NK-92 treated with Interleukin-12 subunit alpha and Interleukin-12 subunit beta, amount 100 ng/mL, for 24 hours (cell line): Measurements from ENCODE around the gene BAMBI.

Experiments used
- DNase-seq: peaks from one replicate; lab custom pipeline; 2025; lab: John Stamatoyannopoulos, UW

Gene BAMBI

DNA sequence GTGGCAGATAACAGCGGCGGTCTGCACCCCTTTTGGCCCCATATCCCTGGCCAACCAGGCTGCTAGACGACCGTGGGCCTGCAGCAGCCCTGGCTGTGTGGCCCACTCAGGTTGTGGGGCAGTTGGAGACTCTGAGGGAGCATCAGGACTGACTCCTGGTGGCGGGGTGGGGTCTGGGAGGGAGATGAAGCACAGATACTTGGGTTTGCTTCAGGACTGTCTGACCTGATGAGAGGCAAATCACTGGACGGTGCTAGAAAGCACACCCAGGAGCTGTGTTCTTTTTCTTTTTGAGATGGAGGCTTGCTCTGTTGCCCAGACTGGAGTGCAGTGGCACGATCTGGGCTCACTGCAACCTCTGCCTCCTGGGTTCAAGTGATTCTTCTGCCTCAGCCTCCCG lies 28.2 kb downstream of the BAMBI start:
- no peak for DNase-seq

DNA sequence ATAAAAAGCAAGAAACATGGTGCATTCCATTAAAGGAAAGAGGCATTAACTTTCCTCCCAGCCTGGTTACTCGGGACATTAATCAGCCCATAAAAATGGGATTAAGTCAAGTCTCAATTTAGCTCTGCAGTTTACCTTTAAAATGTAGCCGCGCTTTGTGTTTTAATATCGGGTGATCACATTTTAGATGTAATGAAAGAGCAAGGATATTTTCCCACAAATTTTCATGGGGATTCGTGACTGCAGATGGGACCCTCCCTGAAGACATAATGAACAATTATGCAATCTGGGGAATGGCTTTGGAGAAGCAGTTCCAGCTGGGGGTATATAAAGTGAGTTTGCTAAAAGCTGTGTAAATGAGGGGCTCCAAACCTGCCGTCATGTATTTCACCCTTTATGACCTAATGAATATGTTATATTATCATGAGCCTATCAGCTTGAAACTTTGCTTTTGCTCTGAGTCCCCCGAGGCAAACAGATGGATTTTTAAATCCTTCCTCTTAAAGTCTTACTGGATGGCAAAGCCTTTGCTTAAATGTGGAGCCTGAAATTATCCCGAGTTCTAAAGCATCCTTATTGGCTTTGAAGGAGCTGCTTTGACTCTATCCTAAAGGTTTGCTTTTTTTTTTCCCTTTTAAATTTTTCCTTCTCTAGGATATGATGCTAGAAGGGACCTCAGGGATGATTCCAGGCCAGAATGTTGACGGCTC lies 31.8 kb downstream of the BAMBI start:
- DNase-seq: no peak

DNA sequence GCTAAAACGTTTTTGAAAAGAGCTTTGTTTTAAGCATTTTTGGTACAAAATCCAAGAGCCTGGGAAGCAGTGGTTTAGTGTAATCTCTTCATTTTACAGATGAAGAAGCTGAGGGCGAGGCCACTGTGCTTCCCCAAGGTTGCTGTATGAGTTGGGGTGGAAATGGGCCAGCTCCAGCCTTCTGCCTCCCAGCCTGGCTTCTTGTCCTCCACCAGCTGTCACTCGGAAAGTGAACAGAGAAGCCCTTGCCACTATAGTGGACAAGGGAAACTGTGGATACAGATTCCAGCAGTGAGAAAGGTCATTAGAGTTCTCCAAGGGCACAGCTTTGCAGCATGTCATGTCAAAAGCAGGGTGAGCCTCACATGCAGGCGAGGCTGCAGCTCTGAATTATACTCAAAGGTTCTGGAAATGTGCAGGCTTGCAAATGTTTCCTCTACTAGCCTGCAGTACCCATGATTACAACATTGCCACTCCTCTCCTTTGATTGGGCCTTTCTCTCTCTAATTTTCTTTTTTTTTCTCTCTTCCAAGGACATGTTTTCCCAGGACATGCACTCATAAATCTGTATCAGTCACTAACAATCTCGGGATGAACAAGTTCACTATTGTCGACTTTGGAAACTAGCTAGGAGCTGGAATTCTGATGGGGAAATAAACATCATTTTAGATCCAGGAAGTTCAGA lies 33.0 kb downstream of the BAMBI start:
- DNase-seq: no peak

DNA sequence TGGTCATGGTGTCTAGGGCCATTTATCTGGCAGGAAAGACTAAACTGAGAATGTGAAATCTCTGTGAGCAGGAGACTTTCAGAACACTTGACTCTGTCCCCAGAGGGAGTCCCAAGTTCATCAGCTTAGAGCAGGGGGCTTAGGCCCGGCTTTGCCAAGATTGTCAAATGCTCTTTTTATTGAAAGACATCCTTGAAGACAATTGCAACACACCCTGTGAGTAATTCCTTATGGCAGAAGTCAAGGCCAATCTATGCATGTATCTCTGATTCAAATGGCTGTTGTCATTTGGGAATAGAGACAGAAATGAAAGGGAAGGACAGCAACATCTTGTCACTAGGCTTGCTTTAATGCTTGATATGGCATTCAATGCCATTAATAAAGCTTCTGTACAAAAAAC lies 33.7 kb downstream of the BAMBI start:
- DNase-seq: no peak

DNA sequence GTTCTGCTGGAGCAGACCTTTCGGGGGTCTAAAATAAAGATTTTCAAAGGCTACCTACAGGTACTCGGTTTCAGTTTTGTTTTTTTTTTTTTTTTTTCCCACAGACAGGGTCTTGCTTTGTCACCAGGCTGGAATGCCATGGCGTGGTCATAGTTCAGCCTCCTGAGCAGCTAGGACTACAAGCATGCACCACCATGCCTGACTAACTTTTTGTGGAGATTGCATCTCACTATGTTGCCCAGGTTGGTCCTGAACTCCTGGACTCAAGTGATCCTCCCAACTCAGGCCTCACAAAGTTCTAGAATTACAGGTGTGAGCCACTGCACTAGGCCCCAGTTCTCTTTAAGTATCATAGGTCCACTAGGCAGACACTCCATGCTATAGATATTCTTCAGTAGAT lies 34.5 kb downstream of the BAMBI start:
- no peak for DNase-seq

DNA sequence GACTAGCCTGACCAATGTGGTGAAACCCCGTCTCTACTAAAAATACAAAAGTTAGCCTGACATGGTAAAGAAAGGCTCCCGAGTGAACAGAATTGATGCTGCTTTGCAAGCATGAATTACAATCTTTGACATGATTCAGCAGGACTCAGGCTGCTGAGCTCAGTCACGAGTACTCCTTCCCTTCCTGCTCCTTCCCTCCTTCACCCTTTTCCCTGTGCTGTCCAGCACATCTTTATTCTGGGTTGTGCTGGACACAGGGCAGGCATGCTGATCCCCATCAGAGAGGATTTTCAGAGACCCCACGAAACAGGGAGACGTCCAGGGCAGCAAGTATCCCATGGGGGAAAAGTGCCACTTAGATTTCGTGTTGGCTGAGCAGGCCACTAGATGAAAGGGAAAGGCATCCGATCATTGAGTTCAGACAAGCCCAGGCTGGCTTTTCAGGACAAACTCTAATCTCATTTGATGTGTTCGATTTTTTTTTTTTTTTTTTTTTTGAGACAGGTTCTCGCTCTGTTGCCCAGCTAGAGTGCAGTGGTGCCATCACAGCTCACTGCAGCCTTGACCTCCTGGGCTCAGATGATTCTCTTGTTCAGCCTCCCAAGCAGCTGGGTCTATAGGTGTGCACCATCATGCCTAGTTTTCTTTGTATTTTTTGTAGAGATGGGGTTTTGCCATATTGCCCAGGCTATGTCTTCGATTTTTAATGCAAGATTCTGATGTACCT lies 36.5 kb downstream of the BAMBI start:
- DNase-seq: no peak

DNA sequence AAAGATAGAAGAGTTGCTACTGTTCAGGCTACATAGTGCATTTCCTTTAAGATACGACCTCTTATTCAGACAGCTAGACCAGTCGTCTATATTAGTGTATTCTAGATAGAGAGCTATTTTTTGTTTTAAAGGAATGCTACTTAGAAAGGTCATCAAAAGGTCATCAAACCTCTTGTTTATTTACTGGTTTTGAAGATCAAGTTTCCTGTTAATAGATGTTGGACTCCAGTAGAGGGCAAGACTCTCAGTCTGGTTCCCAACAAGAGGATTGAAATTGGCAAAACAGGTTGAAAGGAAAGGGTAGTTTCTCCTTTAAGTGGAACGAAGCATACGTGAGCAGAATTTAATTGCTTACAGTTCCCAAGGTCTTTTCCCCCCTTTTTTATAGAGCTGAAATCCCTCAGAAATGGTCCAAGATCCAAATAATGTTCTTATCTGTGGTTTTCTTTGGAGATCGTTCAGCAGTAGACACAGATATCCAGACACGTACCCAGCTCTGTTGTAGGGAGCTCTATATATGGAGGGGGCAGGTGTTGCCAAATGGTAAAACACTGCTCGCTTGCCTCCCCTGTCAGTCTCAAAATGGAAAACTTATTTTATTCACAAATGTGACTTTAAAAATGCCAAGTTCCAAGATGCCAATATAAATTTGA lies 37.2 kb downstream of the BAMBI start:
- DNase-seq: no peak

DNA sequence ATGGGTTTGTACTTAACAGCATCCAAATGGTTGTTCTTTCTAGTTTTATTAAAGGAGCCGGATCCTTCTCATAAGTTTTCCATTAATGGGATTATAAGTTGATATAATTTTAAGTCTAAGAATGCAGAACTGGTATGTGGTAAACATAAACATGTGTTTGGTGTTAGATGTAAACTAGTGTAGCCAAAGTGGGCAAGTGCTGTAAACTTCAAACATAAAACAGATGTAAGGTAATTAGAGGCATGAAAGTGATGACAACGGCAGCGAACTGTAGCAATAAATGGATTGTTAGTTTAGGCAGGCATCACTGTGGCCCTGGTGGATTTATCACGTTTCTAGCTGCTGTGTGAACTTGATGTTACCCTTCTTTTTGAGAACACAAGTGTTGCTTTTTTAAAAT lies 37.9 kb downstream of the BAMBI start:
- no peak for DNase-seq

DNA sequence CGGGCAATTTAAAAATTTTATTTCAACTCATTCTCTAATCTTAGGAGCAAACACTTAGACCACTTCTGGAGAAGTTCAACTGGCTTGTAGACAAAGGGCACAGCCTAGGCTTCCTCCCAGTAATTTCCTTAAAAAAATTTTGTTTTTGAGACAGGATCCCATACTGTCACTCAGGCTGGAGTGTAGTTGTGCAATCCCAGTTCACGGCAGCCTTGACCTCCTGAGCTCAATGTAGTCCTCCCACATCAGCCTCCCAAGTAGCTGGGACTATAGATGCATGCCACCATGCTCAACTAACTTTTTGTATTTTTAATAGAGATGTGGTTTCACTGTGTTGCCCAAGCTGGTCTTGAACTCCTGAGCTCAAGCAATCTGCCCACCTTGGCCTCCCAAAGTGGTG lies 38.4 kb downstream of the BAMBI start:
- no peak for DNase-seq

DNA sequence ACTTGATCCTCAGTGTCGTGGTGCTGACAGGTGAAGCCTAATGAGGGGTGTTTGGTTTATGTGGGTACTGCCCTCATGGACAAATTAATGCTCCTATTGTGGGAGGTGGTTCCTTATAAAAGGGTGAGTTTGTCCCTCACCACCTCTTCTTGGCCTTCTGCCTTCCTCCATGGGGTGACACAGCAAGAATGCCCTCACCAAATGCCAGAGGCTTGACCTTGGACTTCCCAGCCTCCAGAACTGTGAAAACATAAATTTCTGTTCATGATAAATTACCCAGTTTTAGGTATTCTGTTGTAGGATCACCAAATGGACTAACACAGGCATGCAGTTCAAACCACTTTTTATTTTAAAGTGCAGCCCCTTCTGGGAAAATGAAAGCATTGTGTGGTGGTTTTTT lies 39.4 kb downstream of the BAMBI start:
- no peak for DNase-seq

DNA sequence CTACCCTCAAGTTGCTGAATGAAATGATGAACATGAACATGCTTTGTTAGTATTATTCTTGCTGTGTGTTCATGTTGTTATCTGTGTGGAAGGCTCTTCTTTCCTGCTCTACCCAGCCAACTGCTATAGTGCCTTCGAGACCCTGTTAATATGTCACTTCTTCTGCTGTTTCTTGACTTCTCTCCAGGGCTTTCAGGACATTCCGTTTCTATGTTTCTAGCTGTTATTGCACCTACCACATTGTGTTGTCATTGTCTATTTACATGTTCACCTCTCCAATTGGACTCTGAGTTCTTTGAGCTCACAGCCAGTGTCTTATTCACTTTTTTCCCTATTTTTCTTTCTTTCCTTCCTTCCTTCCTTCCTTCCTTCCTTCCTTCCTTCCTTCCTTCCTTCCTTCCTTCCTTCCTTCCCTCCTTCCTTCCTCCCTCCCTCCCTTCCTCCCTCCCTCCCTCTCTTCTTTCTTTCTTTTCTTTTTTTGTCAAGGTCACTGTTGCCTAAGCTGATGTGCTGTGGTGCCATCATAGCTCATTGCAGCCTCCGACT lies 40.4 kb downstream of the BAMBI start:
- no peak for DNase-seq

DNA sequence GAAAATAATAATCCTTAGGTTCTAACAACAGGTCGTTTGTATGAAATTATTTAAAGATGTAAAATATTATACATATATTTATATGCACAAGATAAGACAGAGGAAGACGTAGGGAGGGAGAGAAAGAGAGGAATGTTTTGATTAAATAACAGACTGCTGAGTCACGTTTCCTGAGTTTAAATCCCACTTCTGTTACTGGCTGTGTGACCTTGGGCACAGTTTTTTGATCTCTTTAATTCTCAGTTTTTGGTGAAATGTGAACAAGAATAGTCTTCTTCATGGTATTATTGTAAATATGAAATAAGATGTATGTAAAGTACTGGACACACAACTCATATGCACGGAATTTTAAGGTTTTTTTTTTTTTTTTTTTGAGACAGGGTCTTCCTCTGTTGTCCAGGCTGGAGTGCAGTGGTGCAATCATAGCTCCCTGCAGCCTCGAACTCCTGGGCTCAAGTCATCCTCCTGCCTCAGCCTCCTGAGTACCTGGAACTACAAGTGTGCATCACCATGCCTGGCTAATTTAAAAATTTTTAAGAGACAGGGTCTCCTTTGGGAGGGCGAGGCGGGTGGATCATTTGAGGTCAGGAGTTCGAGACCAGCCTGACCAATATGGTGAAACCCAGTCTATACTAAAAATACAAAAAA lies 42.6 kb downstream of the BAMBI start:
- DNase-seq: no peak

DNA sequence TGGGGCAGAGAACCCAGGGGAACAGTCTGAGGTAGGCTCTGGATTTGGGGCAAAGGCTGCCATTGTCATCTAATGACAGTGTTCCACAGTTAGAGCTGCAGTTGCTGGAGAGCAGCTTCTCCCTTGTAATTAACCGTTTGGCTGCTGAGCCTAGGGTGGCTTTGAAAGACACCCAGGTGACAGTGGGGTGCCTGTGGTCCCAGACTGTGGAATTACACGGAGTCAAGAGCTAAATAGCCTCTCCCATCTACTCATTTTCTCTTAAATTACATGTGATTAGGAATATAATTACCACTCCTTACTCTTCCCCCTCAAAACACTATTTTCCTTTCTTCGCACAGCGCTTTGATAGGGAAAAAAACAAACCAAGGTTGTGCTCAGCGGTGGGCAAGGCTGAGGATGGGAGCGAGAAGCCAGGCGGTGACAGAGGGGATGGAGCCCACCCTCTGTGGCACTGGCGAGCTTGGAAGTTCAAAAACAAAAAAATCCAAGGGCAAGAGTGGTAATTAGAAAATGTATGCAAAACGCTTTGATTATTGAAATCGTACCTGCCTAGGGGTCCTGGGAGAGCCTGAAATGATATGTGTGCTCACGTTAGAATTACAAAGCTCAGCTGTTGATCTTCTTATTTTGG lies 44.1 kb downstream of the BAMBI start:
- DNase-seq: no peak

DNA sequence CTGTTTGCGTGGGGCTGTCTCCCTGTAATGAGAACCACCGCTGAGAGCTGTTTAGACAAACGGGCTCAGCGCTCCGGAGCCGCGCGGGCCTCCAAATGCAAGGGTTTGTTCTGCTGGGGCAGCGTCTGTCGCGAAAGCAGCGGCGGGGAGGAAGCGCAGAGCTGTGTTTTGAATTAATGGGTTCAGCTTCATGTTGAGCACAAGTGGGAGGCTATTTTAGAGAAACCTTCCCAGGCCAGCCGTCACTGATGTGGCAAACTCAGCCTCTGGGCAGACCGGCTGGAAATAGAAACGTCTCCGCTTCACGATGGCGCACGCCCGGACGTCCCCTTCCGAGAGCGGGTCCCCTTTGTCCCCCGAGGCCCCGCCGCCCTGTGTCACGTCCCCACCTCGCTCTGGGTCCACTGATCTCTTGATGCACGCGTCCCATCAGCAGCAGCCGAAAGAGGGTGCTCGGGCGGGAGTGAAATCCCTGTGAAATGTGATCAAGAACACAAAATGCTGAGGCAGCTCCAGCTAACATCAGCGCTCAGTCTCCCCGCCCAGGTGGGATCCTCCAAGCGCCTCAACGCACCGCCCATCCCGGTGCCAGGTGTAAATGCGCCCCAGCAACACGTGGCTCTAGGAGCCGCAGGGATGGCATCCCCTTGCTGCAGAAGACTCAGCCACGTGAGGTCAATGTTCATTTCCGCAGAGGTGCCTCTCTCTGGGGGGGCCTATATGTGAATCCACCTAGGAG lies 44.9 kb downstream of the BAMBI start:
- no peak for DNase-seq

DNA sequence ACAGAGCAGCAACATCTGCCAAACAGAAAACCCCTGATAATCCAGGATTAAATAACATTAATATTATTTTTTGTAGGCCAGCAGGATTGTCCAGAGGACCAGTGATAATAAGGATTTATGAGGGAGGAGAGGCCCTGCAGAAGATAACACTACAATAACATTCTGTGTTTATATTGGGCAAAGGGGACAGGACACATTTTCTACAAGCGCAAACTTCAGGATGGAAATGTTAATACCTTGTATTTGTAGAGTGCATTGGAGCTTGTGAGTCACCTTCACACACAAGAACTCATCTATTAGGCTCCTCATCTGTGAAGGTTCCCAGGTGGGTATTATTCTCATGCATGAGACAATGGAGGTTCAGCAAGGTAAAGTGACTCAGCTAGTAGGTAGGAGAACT lies 51.0 kb downstream of the BAMBI start:
- no peak for DNase-seq

DNA sequence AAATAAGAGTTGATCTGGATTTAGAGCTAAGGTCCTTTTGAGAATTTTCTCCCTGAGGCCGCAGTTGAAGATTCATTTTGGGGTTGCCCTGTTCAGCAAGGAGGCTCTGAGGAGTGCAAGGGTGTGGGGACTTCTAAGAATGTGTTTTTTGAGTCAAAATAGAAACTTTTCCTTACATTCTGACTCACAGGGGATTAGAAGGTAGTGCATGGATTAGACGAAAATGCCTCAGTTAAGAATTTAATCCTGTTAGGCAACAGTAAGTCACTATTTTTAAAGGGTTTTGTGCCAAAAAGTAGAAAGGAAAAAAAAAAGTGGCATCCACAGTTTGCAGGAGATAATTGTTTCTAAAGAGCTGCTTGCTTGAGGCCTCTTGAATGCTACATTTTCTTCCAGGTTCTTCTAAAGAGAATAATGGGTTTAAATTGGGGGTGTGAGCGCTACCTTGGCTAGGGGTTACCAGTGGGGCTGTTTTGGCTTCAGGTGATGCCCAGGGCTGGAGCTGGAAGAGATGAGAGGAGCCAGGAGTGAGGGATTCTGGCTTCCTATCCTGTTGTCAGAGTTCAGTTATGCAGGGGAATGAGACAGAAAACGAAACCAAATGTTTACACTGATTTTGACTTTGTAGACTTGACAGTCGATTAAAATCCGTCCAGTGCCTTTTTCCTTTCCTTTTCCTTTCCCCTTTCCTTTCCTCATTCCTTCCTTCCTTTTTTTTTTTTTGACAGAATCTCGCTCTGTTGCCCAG lies 52.9 kb downstream of the BAMBI start:
- no peak for DNase-seq

DNA sequence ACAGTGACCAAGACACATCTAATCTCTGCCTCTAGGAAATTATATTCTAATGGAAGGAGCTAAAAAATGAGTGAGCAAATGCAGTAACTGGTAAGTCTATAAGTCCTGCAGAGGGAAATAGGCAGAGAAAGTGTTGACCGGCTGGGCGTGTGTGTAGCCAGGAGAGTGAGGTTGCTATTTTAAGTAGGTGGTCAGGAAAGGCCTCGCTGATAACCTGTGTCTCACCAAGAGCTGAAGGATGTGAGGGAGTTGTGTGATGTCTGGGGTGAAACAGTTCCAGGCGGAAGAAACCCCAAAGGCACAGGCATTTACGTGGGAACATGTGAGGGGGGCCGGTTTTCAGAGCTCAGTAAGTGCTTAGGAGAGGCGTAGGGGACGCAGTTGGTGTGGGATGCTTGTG lies 54.8 kb downstream of the BAMBI start:
- DNase-seq: no peak
